ENCODE results near the gene COX17. TPM values are rescaled to one million over a fixed set of nuclear protein-coding genes. Genes with fewer than 3 reads are reported as not detected.

COX17 gene
- total RNA-seq, 2 experiments from 2014 or later = 97.0 to 97.4 TPM

DNA sequence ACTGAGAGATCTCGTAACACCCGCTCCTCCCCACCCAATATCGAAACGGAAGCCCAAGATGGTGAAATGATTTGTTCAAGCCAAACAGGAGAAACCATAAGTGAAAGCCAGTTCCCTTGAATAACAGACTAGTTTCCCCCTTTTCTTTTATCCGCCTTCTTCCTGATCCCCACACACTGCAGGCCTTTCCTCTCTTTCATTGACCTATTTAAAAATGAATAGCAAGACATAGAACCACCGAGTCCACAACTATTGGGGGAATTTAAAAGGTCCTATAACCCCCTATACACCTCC lies 382 bp upstream of the COX17 start:
- ChIA-PET CTCF (interaction anchor here (1.3 to 1.4 kb wide), 2 partner anchors 97 to 179 kb away, joined by 3 to 7 read pairs; partner anchors contain the start of gene TIMMDC1), POLR2A (interaction anchor here (1.4 kb wide), 1 partner anchor 671 kb away, joined by 4 read pairs; the partner anchor contains the start of gene LRRC58)

DNA sequence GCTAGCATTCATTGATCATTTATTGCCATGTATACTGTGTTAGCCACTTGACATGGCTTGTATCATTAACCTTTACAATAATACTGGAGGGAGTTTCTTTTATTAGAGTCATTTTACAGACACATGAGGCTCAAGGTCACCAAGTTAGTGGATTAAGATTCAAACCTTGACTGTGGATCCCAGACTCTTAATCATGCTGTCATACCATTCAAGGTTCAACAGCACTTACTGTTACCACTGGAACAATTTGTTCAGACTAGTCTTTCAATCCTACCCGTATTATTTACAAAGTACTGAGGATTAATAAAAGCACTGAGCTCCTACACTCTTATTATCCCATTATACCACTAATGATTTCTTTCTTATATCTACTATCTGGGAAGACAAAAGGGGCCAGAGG lies 1.2 kb downstream of the COX17 start:
- ChIA-PET POLR2A (interaction anchor here (0.9 to 1.3 kb wide), 3 partner anchors 175 to 178 kb away, joined by 3 to 11 read pairs (median 4); partner anchors contain the start of gene TIMMDC1), CTCF (no interaction called here)

DNA sequence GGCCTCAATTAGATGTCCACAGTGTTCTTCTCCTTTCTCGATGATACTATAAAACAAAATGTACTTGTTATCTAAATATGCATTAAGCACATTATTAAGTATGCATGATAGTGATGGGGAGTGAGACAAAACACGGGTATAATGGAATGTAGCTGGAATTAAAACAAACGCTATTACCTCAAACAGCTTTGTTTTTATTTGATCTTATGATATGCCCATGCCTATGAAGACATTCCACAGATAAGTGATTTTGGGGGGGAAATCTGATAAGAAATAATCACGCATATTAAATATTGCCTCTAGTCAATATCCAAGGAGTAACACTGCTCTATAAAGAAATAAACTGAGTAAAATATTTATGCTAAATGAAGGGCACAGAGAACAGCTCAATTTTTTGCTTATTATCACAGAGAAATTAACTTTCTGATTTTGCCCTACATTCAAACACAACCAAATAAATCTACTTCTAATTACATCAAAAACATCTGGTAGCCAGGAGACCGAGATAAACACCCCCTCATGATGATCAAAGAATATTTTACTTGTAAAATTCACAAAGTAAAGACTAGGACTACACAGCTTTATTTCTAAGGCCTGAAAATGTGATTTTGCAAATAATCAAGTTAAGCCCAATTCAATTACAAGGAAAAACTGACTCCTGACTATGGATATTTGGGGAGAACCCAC lies 1.9 kb downstream of the COX17 start:
- POLR2A ChIA-PET = interaction anchor here (0.7 to 1.3 kb wide), 2 partner anchors 177 to 228 kb away, joined by 5 to 11 read pairs; partner anchors contain the start of gene TIMMDC1
- CTCF ChIA-PET = interaction anchor here (0.7 to 0.9 kb wide), 2 partner anchors 17 to 793 kb away, joined by 3 read pairs; no protein-coding TSS in a partner anchor

DNA sequence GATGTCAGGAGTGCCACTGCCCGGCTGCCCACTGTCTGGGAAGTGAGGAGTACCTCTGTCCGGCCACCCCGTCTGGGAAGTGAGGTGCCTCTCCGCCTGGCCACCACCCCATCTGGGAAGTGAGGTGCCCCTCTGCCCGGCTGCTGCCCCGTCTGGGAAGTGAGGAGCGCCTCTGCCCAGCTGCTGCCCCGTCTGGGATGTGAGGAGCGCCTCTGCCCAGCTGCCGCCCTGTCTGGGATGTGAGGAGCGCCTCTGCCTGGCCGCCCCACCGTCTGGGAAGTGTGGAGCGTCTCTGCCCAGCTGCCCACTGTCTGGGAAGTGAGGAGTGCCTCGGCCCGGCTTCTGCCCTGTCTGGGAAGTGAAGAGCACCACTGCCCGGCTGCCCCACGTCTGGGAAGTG lies 3.3 kb downstream of the COX17 start:
- POLR2A ChIA-PET = no interaction called here
- CTCF ChIA-PET = no interaction called here

DNA sequence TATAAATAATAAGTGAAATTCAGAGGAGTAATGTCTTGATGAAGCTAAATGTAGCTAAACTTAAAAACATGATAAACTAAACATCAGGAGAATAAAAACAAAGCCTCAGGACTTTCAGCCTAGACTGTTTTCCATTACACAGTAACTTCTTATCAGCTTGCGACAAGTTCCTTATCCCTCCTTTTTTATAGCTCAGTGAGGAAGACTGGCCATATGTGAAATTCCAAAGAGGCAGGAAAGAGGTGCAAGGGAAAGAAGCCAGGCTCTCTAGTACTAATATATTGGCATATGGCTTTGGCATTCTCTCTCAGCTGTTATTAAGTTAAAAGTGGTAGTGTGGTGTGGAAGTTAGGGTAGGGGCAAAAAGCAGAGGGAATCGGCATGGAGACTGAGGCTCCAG lies 4.4 kb downstream of the COX17 start:
- CTCF ChIA-PET = no interaction called here
- POLR2A ChIA-PET = interaction anchor here (0.8 to 1.0 kb wide), 3 partner anchors 10 to 174 kb away, joined by 3 read pairs; partner anchors contain the start of gene CD80

DNA sequence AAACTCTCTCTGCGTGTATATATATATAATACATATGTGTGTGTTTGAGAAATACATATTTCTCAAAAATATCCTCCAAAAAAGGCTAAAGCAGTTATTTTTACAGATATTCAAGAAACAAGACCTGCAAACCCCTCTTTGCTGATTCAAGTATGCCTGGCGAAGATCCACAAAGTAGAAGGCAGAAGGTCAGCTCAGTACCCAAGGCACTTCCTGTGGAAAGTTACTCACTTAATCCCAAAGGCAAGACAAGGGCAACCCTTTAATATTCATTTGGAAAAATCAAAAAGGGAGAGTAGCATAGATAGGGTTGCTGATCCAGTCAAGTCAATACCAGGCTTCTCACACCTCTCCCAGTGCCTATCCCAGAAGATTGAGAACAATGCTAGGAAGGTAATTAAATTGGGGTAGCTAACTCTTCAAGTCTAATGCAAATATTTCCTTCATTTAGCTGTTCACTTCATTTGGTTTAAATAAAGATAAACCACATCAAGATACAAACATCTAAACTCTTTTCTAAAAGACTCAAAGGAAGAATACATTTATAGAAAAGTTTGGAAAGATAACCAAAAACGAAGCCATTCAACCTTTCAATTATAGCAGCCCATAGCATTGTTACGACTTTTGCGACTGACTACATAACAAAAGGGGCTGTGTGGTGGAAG lies 7.2 kb downstream of the COX17 start:
- POLR2A ChIA-PET = no interaction called here
- CTCF ChIA-PET = interaction anchor here (1.1 kb wide), 1 partner anchor 89 kb away, joined by 3 read pairs; no protein-coding TSS in a partner anchor

DNA sequence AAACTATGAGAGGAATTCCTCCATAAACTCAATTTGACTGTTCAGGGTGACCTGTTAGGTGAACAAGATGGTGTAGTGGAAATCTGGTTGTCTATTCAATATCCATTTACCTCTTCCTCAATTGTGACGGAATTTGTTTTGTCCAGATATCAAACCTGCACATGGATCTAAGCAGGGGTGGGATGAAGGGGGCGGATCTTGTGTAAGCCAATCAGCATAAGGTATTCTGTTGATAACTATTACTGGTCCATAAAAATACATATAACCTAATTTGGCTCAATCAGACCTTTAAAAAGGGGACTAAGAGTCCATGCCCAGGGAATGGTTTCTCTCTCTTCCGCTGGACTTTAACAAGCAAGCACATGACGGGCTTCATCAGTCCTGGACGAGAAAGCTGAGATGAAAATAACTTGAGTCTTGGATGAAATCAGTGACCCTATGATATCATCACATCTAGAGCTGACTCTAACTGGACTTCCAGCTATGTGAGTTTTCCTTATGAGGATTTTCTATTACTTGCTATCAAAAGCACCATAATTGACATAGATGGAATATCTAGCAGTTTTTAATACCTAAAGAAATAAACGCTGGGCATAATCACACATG lies 11.1 kb downstream of the COX17 start:
- ChIA-PET POLR2A (interaction anchor here (0.6 kb wide), 1 partner anchor 85 kb away, joined by 3 read pairs; no protein-coding TSS in a partner anchor), CTCF (no interaction called here)

DNA sequence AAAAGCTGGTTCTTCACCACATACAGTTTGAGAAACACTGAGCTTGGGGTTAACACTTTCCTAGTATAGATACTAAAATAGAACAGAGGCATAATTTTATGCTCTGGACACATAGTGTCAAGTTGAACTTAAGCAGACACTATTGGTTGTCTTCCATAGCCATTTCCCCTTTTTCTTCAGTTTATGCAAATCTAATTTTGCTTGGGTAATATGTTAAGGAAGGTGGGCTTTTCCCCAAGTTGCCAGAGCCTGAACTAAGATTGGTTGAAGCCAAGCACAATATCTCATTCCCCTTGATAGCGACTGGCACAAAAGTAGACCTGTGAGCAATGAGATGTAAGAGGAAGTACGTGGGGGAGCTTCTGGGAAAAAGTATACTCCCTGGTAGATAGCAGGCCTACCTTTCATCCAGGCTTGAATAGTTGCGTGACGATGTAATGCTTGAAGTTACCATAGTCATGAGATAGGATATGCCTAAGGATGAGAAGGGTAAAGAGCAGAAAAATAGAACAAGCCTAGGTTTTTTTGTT lies 12.3 kb downstream of the COX17 start:
- ChIA-PET CTCF (no interaction called here), POLR2A (no interaction called here)

DNA sequence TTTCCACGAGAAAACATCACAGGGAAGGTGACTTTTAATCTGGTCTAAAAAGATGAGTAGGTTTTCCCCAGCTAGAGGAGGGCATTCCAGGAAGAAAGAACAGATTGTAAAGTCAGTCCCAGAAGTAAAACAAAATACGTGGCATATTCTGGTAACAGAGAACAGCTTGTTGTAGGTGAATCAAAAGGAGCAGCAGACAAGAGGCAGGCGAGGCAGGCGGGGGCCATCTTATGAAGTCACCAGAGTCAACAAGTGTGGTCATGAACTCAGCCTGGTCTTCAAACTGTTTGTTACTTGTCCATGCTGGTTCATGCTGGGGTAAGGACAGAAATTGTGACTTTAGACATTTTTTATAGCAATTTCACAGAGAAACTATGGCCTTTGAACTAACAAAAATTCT lies 12.8 kb downstream of the COX17 start:
- POLR2A ChIA-PET = no interaction called here
- CTCF ChIA-PET = no interaction called here

DNA sequence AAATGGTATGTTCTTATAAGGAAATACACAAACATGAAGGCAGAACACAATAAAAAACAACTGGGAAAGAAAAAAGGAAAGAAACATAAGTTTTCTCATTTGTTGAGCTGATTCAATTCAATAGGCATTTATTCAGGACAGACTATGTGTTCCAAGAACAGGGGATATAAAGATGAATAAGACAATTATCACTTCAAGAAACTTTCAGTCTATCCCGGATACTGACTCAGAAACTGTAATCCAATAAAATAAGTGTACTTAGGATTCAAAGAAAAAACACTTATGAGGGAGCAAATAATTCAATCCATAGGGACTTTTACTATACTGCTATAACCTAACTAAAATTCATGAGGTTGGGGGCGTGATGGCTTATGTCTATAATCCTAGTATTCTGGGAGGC lies 13.3 kb downstream of the COX17 start:
- CTCF ChIA-PET = no interaction called here
- POLR2A ChIA-PET = interaction anchor here (1.5 kb wide), 1 partner anchor 9 kb away, joined by 3 read pairs; no protein-coding TSS in a partner anchor

DNA sequence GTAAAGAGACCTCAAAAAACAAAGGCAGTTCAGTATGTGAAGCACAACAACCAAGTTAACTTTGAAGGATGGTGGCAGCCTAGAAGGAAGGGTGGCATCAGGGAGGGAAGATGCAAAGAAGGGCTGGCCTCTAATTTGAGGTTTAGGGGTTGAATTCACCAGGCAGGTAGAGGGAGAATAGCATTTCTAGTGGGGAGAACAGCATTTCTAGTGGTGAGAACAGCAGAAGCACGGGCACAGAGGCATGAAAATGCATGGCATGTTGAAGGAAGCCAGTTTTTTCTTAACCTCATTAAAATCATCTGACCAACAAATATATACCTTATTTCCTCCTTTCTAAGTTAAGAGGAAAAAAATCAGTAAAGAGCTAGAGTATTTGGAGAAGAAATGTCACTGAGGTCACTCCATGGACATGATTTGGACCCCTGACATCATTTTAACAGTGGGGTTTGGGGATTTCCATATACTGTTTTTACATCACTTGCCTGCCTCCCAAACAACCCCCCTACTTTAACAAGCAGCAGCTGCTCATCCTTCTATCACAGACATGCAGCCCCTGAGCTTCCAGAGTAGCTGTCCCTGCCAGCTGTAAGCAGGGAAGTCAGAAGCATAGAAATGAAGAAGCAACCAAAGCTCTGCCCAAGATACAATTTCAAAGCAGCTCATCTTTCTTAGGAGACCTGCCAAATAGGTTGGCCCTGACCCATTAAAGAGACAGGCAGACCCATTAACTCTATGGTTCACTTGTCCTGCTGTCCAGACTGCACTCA lies 14.4 kb downstream of the COX17 start:
- CTCF ChIA-PET = interaction anchor here (1.0 kb wide), 1 partner anchor 11 kb away, joined by 3 read pairs; no protein-coding TSS in a partner anchor
- POLR2A ChIA-PET = interaction anchor here (1.5 kb wide), 1 partner anchor 10 kb away, joined by 3 read pairs; no protein-coding TSS in a partner anchor

DNA sequence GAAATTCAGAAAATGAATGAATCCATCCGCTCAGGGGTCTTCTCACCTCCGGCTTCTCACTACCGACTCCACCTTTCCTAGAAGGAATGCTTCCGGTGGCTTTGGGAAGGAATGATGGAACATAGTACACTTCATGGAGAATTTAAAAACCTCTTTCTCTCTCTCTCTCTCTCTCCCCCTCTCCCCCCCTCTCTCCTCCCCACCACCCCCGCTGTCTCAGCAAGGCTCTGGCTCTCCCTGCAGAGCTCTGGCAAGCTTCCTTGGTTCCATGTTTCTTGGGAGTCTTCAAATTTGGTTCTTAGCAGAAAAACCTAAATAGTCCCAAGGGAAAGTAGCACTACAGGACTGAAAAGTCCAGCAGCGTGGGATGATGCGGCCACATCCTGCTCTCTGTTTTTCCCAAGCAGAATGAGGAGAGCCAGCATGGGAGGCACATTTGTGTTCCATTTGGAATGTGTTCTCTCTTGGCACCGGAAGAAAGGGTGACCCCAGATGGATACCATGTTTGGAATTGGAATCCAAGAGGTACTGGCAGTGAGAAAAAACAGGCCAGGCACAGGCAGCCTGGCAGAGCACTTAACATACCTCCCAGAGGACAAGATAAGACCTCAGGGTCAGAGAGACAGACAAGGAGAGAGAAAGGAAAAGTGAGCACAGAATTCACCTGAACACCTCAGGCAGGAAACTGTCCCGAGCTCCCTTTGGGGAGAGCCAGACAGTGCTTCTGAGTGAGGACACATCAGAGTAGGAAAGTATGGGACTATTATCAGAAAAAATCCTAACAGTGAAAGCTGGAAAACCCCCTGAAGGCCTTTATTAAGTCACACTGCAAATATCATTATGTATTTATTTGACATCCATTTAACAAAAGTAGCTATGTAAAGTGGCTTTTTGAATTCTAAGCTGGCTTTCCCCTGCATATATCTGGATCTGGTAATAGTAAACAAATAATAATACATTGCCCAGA lies 16.4 kb downstream of the COX17 start, which contains the start of gene POPDC2:
TSS of gene POPDC2 (minus strand) at position 116 of the 967 bp plus-strand sequence. CDS start 166 bp downstream, outside the sequence.
- CTCF ChIA-PET = interaction anchor here (0.7 kb wide), 1 partner anchor 13 kb away, joined by 3 read pairs; no protein-coding TSS in a partner anchor
- POLR2A ChIA-PET = no interaction called here

DNA sequence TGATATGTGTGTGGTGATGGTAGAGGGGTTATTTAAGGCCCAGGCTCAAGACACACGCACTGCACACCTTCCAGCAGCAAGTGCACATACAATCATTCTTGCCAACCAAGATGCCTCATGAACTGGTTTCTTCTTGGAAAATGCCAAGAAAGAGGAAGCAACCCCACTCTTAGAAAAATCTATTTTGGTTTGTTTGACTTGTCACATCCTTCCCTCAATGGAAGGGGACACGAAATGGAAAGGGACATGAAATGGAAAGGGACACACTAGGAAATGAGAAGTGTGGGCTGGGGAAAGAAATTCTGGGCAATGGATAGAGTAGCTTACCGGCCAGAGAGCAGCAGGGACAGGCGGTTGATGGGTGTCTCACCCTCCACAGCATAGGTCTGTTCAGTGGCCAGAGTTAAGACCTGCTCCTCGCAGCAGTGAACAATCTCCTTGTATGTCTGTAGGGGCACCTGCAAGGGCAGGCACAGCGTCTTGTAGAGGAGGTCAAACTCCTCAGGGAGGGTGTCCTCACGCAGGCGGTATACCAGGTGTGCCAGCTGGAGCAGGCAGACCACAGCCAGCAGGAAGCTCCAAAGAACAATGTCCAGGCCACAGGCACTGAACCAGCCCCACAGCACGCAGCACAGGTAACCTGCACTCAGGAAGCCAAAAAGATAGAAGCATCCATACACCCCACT lies 17.5 kb downstream of the COX17 start:
- ChIA-PET POLR2A (no interaction called here), CTCF (no interaction called here)

DNA sequence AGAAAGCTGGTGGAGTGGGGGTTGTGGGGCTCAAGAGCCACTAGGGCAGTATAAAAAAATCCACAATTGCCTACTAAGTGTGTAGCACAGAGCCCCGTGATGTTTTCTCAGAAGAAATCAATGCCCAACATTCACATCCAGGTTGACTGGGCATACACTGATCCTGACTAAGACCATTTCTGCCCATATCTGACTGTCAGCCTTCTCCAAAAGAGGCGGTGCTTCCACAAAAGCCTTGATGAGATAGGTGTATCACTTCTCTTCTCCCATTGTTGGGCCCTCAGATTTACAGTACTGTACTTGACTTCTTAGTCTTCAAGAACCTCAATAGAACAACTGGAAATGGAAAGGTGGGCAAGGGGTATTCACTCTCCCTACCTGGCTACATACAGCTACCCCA lies 18.2 kb downstream of the COX17 start:
- POLR2A ChIA-PET = no interaction called here
- CTCF ChIA-PET = no interaction called here

DNA sequence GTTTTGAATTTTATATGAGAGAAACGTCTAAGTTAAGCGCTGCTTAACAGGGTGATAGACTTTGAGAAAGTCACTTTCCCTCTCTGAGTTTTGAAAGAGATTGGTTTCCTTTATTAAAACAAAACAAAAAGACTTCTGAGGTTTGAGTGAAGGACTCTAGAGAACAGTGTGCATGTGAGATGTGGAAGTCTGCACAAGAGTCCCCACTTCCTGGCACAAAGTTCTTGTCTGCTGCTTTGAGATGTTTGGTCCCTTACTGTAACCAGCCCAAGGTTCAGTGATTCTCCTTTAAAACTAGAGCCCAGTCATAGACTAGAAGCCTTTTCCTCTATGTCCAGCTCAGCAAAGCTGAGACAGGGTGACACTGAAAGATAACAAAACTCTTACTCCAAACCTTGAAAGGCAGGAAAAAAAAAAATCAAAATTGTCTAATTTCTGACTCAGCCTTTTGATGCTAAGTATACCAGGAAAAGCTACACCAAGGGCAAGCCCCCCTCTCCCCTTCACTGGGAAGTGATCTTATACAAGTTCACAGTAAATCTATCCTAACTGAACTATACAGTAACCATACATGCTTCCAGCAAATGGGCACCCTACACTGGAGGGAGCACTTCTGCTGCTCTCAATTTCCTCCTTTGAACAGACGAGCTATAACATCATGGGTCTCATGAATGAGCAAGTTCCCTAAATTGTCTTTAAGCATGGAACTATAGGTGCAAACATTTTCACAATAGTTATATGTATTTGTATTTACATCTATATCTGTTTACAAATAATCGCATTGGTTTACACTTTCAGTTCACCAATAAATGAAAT lies 19.1 kb downstream of the COX17 start:
- POLR2A ChIA-PET = no interaction called here
- CTCF ChIA-PET = interaction anchor here (0.6 kb wide), 1 partner anchor 17 kb away, joined by 3 read pairs; no protein-coding TSS in a partner anchor

DNA sequence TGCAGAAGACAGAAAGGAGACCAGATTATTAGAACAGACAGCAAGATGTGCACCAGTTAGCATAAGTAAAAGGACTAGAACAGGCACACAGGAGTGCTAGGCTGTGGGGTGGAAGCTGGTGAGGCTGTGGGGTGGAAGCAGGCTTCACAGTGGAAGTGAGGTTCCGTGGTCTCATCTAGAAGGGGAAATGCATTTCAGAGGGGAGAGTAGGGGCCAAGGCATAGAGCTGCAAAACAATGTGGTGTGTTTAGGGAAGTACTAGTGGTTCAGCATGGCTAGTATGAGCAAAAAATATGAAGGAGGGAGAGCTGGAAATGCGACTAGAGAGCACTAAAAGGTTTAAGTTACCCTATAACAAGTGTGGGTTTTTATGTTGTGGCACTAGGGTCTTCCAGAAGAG lies 23.3 kb downstream of the COX17 start:
- ChIA-PET POLR2A (no interaction called here), CTCF (no interaction called here)
